NCI-H2107 treated with DMSO at 0.1 percent for 48 hours (cell line): ENCODE data around the gene SNX25.
"Not testable (repeated sequence)": the region's sequence is repeated elsewhere in the genome, so short reads cannot be mapped to it uniquely, and the experiment has no call there.

ENCODE experiments used
- DNase-seq: peaks from one replicate; lab custom pipeline; 2025; ENCODE audit not compliant: unreplicated experiment; lab: John Stamatoyannopoulos, UW

Gene SNX25

DNA sequence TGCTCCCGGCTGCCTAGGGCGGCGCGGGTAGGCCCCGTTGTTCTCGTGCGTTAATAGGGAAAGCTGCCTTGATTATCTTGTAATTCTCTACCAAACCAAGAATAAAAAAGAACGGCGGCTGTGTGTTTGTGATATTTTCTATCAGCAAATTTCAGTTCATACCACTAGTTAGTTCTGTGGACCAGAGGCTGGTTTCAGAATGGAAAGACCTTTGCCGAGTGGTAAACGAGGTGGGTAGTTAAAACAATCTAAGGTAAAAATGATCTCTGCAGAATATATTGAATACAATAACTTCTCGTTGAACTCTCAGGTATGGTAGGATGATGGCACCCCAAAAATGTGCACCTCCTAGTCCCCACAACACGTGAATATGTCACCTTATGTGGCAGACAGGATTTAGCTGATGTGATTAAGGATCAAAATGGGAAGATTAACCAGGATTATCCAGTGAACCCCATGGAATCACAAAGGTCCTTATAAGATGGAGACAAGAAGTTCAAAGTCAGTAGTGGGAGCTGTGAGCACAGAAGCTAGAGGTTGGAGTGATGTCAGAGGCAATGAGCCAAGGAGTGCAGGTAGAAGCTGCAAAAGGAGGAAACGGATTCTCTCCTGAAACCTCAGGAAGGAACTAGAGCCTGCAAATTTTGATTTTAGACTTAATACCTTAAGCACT lies 5.0 kb upstream of the SNX25 start:
- DNase-seq = no peak

DNA sequence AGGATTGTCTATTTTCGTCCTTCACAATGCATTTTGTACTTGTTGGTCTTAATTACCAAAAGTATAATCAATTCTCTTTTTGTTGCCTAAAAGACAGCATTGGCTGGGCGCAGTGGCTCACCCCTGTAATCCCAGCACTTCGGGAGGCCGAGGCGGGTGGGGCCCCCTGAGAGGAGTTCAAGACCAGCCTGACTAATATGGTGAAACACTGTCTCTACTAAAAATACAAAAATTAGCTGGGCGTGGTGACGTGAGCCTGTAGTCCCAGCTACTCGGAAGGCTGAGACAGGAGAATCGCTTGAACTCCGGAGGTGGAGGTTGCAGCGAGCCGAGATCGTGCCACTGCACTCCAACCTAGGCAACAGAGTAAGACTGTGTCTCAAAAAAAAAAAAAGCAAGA lies 4.3 kb upstream of the SNX25 start:
- DNase-seq = not testable (repeated sequence)

GRCh38 chr4:185205697-185206342 lies 3.6 kb upstream of the SNX25 start:
- DNase-seq = no peak

- DNase-seq = no peak
Observed at GRCh38 chr4:185207466-185207865, 1.9 kb upstream of the SNX25 start.

- DNase-seq = not testable (repeated sequence)
Observed at GRCh38 chr4:185209852-185210101, 379 bp downstream of the SNX25 start.

DNA sequence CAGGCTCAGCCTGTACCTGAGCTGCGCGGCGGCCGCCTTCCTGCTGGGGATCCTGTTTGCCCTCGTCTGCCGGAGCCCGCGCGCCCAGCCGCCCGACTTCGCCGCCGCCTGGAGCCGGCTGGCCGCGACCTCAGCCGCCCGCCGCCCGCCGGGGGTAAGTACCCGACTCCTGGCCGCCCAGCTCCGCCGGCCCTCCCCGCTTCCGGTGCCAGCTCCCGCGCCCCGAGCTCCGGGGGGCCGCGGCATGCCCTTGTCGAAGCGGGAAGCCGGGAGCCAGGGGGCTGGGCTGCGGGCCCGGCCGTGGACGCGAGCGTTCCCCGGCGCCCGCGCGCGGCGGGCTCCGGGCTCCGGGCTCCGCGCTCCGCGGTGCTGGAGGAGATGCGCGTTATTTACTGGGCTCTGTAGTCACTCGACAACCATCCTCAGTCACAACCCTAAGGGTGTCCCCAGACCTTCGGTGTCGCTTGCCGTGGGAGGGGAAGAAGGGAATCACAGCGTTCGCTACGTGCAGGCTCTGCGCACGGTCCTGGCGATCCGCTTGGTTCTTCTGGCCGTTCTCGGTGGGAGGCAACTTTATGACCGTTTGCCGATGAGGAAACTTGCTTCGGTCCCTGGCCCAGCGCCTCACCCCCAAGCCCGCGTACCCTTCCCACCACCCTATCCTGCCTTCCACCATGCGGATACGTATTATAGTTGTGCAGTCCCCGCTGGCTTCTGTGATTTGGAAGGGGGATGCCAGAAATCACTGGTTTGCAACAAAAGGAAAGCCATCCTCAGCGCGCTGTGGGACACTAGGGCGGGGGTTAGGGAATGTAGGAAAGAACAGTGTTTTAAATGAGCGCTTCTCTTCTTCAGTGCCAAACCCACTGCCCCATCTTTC lies 944 bp downstream of the SNX25 start:
- no peak for DNase-seq

- DNase-seq = no peak
Observed at GRCh38 chr4:185211035-185211434, 1.6 kb downstream of the SNX25 start.

DNA sequence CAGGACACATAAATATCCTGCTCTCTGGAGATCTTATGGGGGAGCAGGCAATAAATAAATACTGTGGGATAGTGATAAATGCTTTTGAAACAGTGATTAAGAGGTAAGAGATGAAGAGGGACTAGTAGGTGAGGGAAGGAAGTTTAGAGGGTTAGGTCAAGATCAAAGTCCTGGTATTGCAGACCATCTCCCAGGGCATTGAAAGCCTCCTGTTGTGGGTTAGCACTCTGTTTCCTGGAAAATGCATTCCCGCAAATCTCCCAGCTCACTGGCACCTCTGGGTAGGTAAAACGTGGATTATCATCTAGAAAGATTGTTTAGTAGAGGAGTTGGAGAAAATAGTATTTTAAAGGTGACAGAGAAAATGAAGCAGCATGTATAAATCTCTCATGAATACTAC lies 2.2 kb downstream of the SNX25 start:
- no peak for DNase-seq

GRCh38 chr4:185212581-185212980 lies 3.2 kb downstream of the SNX25 start:
- DNase-seq = no peak

DNA sequence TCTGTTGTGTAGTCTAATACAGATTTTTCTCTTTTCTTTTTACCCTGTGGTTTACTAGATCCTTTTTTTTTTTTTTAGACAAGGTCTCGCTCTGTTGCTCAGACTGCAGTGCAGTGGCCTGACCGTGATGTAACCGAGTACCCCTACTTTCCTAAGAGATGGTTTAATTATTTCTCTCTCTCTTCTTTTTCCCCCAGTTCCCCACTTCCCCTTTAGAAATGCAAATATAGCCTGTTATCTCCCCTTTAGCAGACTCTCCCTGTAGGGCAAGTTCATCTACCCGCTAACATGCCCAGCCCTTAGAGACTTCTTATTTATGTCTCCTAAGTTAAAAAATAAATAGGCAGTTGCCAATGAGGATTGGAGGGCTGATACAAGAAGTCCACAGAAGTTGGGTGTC lies 4.5 kb downstream of the SNX25 start:
- no peak for DNase-seq

GRCh38 chr4:185215261-185215660 lies 5.9 kb downstream of the SNX25 start:
- DNase-seq = no peak

DNA sequence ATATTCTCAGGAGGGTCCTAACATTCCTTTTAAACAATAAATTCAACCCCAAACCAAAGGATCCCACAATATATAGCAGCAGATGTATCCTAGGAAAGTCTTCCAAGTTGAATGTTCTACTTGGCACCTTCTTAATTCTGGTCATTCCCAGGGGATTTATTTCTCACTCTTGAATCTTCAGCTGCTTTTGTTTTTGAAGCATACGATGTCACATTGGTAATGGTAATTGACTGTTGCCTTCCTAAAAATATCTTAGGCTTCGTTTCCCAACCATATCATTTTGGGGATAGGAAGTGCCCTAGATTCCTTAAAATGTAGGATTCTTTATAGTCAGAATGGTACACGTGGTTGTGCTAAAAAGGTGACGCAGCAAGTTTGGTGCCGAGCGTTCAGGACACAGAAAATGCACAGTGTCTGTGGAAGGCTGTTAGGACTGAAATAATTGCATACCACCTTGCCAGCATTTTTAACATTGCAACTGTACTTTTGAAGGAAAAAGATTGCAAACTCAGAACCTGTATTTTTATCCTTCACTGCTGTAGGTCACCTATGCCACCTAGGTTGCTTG lies 8.1 kb downstream of the SNX25 start:
- no peak for DNase-seq

DNA sequence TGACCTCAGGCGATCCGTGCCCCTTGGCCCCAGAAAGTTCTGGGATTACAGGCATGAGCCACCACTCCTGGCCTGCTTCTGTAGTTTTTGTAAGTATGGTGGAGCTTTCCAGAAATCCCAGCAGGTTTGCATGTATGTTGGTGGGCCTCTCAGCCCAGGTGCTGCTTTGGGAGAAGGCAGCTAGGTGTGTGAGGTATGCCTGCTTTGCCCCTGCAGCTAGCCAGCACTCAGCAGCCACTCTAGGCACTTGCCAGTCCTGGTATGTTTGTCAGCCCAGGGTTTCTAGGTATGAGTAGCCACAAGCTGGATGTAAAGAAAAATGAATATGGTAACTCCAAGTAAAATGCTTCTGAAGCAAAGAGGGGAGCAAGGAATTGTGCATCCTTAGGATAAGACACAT lies 8.9 kb downstream of the SNX25 start:
- no peak for DNase-seq

DNA sequence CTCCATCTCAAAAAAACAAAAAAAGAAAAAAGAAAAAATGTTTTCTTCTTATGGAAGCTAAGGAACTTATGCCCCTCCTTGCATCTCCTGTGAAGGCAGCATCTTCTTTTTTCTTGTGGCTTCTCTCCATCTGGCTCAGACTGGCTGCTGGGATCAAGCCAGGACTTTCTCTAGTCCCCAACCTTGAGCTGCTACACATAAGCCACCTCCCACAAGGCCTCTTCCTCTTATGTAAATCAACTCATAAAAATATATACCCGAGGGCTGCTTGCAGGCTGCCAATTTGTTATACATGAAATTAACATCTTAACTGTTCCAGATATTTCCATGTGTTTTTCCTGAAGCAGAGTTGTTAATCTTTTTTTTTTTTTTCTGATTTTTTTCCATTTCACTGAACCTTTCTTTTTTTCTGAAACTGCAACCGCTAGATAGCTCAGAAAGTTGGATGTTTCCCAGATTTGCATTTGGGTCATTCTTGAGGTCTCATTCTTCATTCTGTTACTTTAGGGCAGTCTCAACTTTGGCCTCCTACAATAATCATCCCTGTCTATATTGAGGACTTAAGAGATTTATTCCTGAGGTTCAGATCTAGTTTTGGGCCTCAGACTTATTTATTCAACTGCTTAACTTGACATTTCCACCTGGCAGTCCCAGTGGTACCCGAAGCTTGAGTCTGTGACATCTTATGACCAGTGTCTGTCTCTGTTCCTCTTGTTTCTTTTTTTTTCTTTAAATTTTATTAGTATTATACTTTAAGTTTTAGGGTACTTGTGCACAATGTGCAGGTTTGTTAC lies 10.3 kb downstream of the SNX25 start:
- DNase-seq = no peak

DNA sequence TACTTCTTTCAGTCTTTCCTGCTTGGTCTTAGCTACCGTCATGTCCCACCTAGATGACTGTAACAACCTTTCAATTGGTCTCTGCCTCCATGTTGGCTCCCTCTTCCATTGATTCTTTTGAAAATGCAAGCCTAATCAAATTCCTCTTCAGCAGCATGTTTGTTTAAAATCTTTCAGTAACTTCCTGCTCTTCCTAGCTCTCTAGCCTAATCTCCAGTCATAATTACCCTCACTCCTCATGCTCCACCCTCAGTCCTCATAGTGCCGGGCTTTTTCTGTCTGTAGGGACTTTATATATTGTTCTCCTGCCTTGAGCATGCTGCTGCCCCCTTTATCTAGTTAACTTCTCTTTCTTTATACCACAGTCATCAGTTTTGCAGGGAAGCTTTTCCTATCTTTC lies 12.1 kb downstream of the SNX25 start:
- no peak for DNase-seq

DNA sequence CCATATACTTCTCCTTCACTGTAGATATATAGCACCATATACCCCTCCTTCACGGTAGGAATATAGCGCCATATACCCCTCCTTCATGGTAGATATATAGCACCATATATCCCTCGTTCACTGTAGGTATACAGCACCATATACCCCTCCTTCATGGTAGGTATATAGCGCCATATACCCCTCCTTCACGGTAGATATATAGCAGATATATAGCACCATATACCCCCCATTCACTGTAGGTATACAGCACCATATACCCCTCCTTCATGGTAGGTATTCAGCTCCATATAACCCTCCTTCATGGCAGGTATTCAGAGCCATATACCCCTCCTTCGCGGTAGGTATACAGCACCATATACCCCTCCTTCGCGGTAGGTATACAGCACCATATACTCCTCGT lies 12.5 kb downstream of the SNX25 start:
- DNase-seq = no peak

- no peak for DNase-seq
Observed at GRCh38 chr4:185222598-185222997, 13.2 kb downstream of the SNX25 start.

DNA sequence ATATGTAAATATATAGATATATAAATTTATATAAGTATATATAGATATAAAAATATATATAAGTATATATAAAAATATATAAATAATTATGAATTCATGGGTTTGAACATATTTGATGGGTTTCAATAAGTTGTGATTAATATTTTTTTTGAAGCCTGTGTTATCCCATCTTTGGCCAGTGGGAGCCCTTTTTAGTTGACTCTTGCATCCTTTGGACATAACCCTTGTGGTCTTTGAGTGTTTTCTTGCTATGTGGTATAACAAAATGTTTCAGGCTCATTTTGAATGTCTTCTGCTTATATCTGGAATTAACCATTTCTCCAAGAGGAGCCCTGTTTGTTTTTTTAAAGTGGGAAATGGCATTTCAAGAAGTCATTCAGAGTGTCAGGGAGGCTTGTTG lies 15.2 kb downstream of the SNX25 start:
- no peak for DNase-seq

GRCh38 chr4:185225940-185226339 lies 16.5 kb downstream of the SNX25 start:
- no peak for DNase-seq

DNA sequence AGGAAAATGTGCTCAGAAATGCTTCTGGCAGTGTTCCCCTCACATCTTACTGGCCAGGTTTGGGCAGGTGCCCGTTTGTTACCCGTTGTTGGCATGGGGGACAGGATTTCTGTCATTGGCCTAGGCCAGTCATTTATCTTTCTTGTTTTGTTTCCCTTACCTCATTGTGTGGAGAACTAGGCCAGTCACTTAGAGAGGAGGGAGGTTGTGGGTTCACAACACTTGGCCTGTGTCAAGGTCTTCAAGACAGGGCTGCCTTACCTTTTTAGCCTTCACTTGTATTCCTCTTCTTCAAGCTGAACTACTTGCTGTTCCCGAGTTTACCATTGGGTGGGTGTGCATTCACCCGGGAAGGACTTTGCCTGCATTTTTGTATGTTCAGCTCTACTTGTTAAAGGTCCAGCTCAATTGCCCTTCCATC lies 17.7 kb downstream of the SNX25 start:
- no peak for DNase-seq

GRCh38 chr4:185227713-185228278 lies 18.4 kb downstream of the SNX25 start:
- no peak for DNase-seq
